Activated CD4-positive, alpha-beta T cell treated with anti-CD3 and anti-CD28 coated beads for 36 hours (primary cell): ENCODE results near the gene NUDCD2. TPM values are rescaled to one million over a fixed set of nuclear protein-coding genes. Genes with fewer than 3 reads are reported as not detected.
"Not testable (repeated sequence)": the region's sequence is repeated elsewhere in the genome, so short reads cannot be mapped to it uniquely, and the experiment has no call there.

Experiments
- ATAC-seq: fragments of 200-7000 bp; cut with Tn5 transposase; one replicate; pipeline ENCODE4 v1.10.0; 2021; ENCODE audit warnings: mild to moderate bottlenecking, moderate library complexity
- CTCF ChIA-PET: fragments of 350-600 bp; sonication (Branson Sonifier 250); formaldehyde crosslinking; loops from one replicate; lab custom pipeline; 2021; ENCODE audit warnings: antibody characterized with exemption; lab: Charles Lee
- POLR2A ChIA-PET: fragments of 350-600 bp; sonication (Branson Sonifier 250); formaldehyde crosslinking; loops from one replicate; lab custom pipeline; 2021; ENCODE audit warnings: antibody characterized with exemption, inconsistent platforms; lab: Charles Lee
- DNase-seq: peaks from one replicate; pipeline ENCODE4 v3.0.0-alpha.2; 2020
- H3K27ac Mint-ChIP-seq: one replicate; pipeline ENCODE4 v1.8.0; 2021; ENCODE audit warnings: mixed read lengths
- H3K27me3 Mint-ChIP-seq: one replicate; pipeline ENCODE4 v1.8.0; 2021; ENCODE audit warnings: mixed read lengths
- H3K36me3 Mint-ChIP-seq: one replicate; pipeline ENCODE4 v1.8.0; 2021; ENCODE audit warnings: low read depth, mixed read lengths
- H3K4me1 Mint-ChIP-seq: one replicate; pipeline ENCODE4 v1.8.0; 2021; ENCODE audit warnings: mixed read lengths
- H3K4me3 Mint-ChIP-seq: one replicate; pipeline ENCODE4 v1.8.0; 2021; ENCODE audit warnings: mild to moderate bottlenecking, moderate library complexity, mixed read lengths
- H3K9me3 Mint-ChIP-seq: one replicate; pipeline ENCODE4 v1.8.0; 2021; ENCODE audit warnings: low read depth, mixed read lengths
- intact Hi-C, 2 experiments: fragments of 100-400 bp; cut with DNase I in 1 of 2; cut with micrococcal nuclease in 1 of 2; formaldehyde crosslinking; loops; one replicate each; pipeline versions ENCODE4 v1.14.2 to v1.15.1; 2022 to 2024; cut with DNase I, micrococcal nuclease
- total RNA-seq, 2 experiments: library from RNA; stranded (reverse); gene quantifications; one replicate each; pipeline ENCODE4 v1.2.3, GENCODE V29; 2021

The NUDCD2 gene
- total RNA-seq, 2 experiments from 2014 or later = 37.8 to 51.3 TPM

DNA sequence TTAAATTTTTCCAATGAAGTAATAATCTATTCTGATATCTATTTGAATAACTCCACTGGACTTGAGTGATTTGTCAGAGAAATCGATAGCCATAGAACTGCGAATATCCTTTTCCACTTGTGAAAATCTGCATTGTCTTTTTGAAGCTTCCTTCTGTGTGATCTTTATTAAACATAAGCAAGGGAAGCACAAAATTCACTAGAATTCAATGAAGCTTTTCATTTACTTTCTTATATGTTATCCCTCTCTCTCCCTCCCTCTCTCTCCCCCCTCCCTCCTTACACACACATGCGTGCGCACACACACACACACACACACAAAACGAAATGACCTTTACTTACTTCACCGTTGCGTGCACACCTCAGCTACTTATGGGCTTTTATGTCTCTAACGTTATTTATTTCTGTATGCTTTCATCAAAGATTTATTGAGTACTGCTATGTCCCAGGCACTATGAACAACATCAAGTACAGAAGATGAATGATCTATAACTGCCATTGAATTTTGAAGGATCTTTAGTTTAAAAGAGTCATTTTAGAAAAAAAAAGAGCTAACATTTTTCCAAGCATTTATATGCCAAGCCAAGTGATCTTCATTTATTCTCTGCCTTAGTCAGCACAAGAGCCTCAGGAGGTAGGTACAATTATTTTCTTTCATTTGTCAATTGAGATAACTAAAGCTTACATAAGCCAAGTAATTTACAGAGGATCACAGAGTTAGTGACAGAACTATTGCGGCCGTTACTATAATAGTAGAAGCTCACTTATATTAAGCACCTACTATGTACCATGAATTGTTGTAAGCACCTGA, 55.3 kb downstream of the NUDCD2 start:
- Mint-ChIP-seq H3K9me3 (no peaks in the 10 kb centered on the region), H3K36me3 (no peaks in the 10 kb centered on the region), H3K27ac (no peak overlapping the region), H3K4me3 (no peak overlapping the region), H3K4me1 (peaks cover 2% of the 10 kb centered on the region), H3K27me3 (peaks cover 4% of the 10 kb centered on the region)
- CTCF ChIA-PET = interaction anchor here (0.6 to 1.0 kb wide), 3 partner anchors 23 to 1861 kb away, joined by 3 read pairs; no protein-coding TSS in a partner anchor
- POLR2A ChIA-PET = interaction anchor here (0.7 kb wide), 1 partner anchor 1214 kb away, joined by 3 read pairs; no protein-coding TSS in a partner anchor
- ATAC-seq (no peak), DNase-seq (no peak)
- intact Hi-C loops = loop anchor here in 1 of 2 experiments (5.0 kb wide), 1 partner anchor 1552 kb away; no protein-coding TSS in a partner anchor

DNA sequence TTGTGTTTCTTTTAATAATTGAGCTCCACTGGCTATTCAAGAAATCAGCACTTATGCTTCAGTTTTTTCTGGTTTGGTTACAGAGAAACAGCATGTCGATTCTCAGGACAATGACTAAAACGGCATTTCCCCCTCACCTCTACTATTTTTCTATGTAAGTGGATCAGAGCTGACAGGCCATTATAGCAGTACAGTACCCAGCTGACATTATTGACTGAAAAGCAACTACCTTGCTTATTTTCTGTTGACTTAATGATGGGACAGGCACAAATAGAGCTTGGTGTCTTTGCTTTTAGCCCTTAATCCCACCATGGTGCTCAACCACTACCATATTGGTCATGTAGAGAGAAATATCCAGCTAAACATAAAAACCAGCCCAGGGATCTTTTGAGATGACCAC, 57.9 kb downstream of the NUDCD2 start:
- ChIA-PET CTCF (interaction anchor here (0.6 to 0.8 kb wide), 3 partner anchors 20 to 96 kb away, joined by 3 to 4 read pairs (median 3); no protein-coding TSS in a partner anchor), POLR2A (no interaction called here)
- Mint-ChIP-seq H3K27me3 (peaks cover 5% of the 10 kb centered on the region), H3K4me1 (no peaks in the 10 kb centered on the region), H3K9me3 (no peaks in the 10 kb centered on the region), H3K27ac (no peak overlapping the region), H3K36me3 (no peaks in the 10 kb centered on the region), H3K4me3 (no peak overlapping the region)
- DNase-seq = no peak
- intact Hi-C loops = no loop called here
- no peak for ATAC-seq

DNA sequence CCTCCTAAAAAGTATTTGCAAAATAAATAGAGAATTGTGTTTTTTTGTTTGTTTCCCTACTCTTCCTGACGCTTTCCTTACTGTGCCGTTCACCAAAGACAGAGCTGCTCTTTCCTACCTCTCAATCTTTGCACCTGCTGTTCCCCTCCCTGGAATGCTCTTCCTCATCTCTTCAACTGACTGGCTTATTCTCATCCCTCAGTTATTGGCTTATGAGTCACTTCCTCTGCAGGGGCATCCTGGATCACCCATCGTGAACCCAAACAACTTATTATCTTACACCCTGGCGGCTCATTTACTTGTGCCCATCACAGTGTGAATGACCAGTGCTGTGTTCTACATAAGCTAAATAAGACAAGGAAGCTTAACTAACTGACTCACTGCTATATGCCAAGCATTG, 58.6 kb downstream of the NUDCD2 start:
- no peaks in the 10 kb centered on the region for H3K9me3 Mint-ChIP-seq
- no peak overlapping the region for H3K4me3 Mint-ChIP-seq
- H3K27me3 Mint-ChIP-seq = peaks cover 5% of the 10 kb centered on the region
- no peak overlapping the region for H3K27ac Mint-ChIP-seq
- H3K4me1 Mint-ChIP-seq = no peaks in the 10 kb centered on the region
- no peak for ATAC-seq
- POLR2A ChIA-PET = no interaction called here
- CTCF ChIA-PET = interaction anchor here (0.7 kb wide), 2 partner anchors 8 to 28 kb away, joined by 3 read pairs; no protein-coding TSS in a partner anchor
- no peaks in the 10 kb centered on the region for H3K36me3 Mint-ChIP-seq
- intact Hi-C loops = no loop called here
- no peak for DNase-seq

DNA sequence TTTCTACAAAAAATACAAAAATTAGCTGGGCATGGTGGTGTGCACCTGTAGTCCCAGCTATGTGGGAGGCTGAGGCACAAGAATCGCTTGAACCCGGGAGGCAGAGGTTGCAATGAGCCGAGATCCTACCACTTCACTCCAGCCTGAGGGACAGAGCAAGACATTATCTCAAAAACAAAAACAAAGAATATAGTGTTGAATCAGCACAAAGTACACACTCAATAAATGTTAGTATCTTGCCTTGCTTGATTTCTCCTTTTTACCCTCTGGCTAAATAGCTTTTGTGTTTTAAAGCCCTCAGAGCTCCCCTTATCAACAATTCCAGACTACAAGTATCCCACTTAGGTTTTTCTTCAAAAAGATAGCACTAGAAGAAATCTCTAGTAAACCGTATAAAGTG, 60.0 kb downstream of the NUDCD2 start:
- ATAC-seq (no peak), DNase-seq (no peak)
- Mint-ChIP-seq H3K4me1 (no peaks in the 10 kb centered on the region), H3K27ac (no peak overlapping the region), H3K9me3 (no peaks in the 10 kb centered on the region), H3K36me3 (no peaks in the 10 kb centered on the region), H3K4me3 (no peak overlapping the region), H3K27me3 (peaks cover 13% of the 10 kb centered on the region)
- POLR2A ChIA-PET = no interaction called here
- CTCF ChIA-PET = interaction anchor here (1.2 to 4.5 kb wide), 2 partner anchors 8 to 11 kb away, joined by 5 to 26 read pairs; no protein-coding TSS in a partner anchor
- intact Hi-C loops = no loop called here

DNA sequence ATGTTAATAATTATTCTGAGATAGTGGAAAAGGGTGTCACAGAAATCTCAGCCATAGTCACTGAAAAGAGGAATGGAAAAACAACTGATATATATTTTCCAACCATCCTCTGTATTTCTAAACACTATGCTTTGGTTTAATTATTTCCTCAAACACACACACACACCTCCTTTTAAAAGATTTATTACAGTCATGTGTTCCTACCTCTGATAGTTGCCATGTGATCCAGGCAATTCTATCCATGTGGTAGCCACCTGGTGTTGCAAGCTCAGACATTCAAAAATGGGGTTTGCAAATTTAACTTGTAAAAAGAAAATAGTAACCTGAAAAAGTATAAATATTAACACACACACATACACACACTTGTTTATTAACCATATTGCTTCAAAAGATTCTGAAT, 62.5 kb downstream of the NUDCD2 start:
- POLR2A ChIA-PET = no interaction called here
- no peak for ATAC-seq
- DNase-seq = no peak
- no peaks in the 10 kb centered on the region for H3K4me1 Mint-ChIP-seq
- H3K36me3 Mint-ChIP-seq = no peaks in the 10 kb centered on the region
- H3K4me3 Mint-ChIP-seq = no peak overlapping the region
- peaks cover 24% of the 10 kb centered on the region for H3K27me3 Mint-ChIP-seq
- CTCF ChIA-PET = interaction anchor here (1.4 to 4.5 kb wide), 2 partner anchors 9 to 11 kb away, joined by 3 to 26 read pairs; no protein-coding TSS in a partner anchor
- intact Hi-C loops = no loop called here
- peaks cover 1% of the 10 kb centered on the region for H3K9me3 Mint-ChIP-seq
- no peak overlapping the region for H3K27ac Mint-ChIP-seq

DNA sequence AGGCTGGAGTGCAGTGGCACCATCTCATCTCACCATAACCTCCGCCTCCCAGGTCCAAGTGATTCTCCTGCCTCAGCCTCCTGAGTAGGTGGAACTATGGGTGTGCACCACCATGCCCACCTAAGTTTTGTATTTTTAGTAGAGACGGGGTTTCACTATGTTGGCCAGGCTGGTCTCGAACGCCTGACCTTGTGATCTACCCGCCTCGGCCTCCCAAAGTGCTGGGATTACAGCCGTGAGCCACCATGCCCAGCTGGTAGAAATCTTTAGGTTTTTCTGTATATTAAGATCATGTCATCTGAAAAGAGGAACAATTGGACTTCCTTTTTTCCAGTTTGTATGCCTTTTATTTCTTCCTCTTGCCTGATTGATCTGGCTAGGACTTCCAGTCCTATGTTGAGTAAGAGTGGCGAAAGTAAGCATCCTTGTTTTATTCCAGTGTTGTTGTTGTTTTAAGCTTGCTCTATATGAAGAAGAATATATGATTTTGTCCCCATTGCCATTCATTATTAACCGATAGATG, 63.0 kb downstream of the NUDCD2 start:
- intact Hi-C loops, DNase-seq, H3K27ac Mint-ChIP-seq, POLR2A ChIA-PET, H3K4me3 Mint-ChIP-seq, H3K4me1 Mint-ChIP-seq, H3K9me3 Mint-ChIP-seq, H3K36me3 Mint-ChIP-seq, ATAC-seq: not testable (repeated sequence)
- peaks cover 25% of the 10 kb centered on the region for H3K27me3 Mint-ChIP-seq
- CTCF ChIA-PET = interaction anchor here (1.4 to 4.5 kb wide), 2 partner anchors 9 to 11 kb away, joined by 3 to 26 read pairs; no protein-coding TSS in a partner anchor

Other genes starting within 250 kb of the NUDCD2 start
- gene CCNG1, start 22.5 kb downstream of the NUDCD2 start, total RNA-seq = 100 to 1,000 TPM; 114 to 120 TPM
- gene HMMR, start 530 bp upstream of the NUDCD2 start, total RNA-seq = 100 to 1,000 TPM in 1 of 2 experiments, 10 to 100 TPM in 1; 94.1 to 102 TPM
- 100 to 1,000 TPM in 1 of 2 experiments, 10 to 100 TPM in 1; 89.0 to 103 TPM for gene MAT2B, start 45.5 kb upstream of the NUDCD2 start, total RNA-seq